GM06990 (cell line): Measurements from ENCODE around the gene TACSTD2.
"Not testable (repeated sequence)": the region's sequence is repeated elsewhere in the genome, so short reads cannot be mapped to it uniquely, and the experiment has no call there.

Experiments used
- DNase-seq: peaks from one replicate; pipeline ENCODE4 v3.0.0-alpha.2; 2011; ENCODE audit not compliant: insufficient read length; ENCODE audit errors: extremely low read depth
- H3K27me3 ChIP-seq: replicated peaks from 2 replicates; pipeline ENCODE4 v1.6.0; 2011; ENCODE audit warnings: low read length; ENCODE audit not compliant: control insufficient read depth, insufficient read depth
- H3K36me3 ChIP-seq: 2 replicates; pipeline ENCODE4 v1.5.1; 2011; ENCODE audit warnings: low read length; ENCODE audit not compliant: control insufficient read depth, insufficient read depth
- H3K4me3 ChIP-seq: replicated peaks from 2 replicates; pipeline ENCODE4 v1.5.1; 2011; ENCODE audit warnings: low read depth, mild to moderate bottlenecking, control low read depth, low read length
- TF ChIP-seq, protein P1 (sequence below): IDR thresholded peaks from 2 replicates; pipeline ENCODE4 v1.5.1; 2011; ENCODE audit warnings: low read length, control low read depth, mild to moderate bottlenecking, inconsistent platforms; ENCODE audit not compliant: insufficient read depth, poor library complexity, severe bottlenecking

The TACSTD2 gene, protein sequence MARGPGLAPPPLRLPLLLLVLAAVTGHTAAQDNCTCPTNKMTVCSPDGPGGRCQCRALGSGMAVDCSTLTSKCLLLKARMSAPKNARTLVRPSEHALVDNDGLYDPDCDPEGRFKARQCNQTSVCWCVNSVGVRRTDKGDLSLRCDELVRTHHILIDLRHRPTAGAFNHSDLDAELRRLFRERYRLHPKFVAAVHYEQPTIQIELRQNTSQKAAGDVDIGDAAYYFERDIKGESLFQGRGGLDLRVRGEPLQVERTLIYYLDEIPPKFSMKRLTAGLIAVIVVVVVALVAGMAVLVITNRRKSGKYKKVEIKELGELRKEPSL

DNA sequence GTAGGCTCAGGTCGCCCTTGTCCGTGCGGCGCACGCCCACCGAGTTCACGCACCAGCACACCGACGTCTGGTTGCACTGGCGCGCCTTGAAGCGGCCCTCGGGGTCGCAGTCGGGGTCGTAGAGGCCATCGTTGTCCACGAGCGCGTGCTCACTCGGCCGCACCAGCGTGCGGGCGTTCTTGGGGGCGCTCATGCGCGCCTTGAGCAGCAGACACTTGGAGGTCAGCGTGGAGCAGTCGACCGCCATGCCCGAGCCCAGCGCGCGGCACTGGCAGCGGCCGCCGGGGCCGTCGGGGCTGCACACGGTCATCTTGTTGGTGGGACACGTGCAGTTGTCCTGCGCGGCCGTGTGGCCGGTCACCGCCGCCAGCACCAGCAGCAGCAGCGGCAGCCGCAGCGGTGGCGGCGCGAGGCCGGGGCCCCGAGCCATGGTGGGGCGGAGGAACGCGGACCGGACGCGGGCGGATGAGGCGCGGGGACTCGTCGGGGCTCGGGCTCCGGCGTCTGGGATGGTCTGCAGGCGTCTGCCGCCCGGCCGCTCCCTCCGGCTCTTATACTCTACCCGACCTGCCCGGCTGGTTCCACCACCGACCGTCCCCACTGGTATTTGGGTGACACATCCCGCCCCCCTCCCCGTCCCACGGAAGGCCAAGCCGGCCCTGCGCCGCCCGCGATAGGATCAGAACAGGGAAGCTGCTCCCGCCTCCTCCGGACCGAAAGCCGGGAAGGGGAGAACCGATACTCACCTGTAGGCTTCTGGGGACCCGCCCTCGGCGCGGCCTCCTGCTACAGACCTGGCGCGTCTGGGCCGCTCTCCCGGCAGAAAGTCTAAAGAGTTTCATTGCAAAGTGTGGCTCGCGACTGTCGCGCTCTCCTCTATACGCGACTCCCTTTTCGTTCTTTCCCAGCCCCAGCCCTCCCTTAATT lies at the start of gene TACSTD2:
TACSTD2 (minus strand) TSS at position 526 of the 927 bp plus-strand sequence; CDS start at position 430, 96 bp downstream.
- DNase-seq: peak; percentile 50
- TF ChIP-seq, protein P1, sequence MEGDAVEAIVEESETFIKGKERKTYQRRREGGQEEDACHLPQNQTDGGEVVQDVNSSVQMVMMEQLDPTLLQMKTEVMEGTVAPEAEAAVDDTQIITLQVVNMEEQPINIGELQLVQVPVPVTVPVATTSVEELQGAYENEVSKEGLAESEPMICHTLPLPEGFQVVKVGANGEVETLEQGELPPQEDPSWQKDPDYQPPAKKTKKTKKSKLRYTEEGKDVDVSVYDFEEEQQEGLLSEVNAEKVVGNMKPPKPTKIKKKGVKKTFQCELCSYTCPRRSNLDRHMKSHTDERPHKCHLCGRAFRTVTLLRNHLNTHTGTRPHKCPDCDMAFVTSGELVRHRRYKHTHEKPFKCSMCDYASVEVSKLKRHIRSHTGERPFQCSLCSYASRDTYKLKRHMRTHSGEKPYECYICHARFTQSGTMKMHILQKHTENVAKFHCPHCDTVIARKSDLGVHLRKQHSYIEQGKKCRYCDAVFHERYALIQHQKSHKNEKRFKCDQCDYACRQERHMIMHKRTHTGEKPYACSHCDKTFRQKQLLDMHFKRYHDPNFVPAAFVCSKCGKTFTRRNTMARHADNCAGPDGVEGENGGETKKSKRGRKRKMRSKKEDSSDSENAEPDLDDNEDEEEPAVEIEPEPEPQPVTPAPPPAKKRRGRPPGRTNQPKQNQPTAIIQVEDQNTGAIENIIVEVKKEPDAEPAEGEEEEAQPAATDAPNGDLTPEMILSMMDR: no peak
- Histone ChIP-seq H3K4me3 (peak within 1 kb of the TSS; percentile 38), H3K36me3 (no peaks in the 10 kb centered on the region), H3K27me3 (no peaks in the 10 kb centered on the region)

DNA sequence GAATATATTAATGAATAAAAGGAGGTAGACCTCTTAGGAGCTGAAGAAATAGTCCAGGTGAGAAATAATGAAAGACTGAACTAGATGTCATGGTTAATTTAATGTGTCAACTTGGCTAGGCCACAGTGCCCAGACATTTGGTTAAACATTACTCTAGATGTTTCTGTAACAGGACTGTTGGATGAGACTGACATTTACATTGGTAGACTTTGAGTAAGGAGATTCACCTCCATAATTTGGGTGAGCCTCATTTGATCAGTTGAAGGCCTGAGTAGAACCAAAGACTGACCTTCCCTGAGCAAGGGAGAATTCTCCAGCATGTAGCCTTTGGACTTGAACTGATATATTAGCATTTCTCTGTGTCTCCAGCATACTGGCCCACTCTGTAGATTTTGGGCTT lies 49.2 kb upstream of the TACSTD2 start:
- TF ChIP-seq, protein P1: no peak
- Histone ChIP-seq H3K27me3 (no peaks in the 10 kb centered on the region), H3K36me3 (no peaks in the 10 kb centered on the region), H3K4me3 (no peak overlapping the region)
- DNase-seq: no peak

DNA sequence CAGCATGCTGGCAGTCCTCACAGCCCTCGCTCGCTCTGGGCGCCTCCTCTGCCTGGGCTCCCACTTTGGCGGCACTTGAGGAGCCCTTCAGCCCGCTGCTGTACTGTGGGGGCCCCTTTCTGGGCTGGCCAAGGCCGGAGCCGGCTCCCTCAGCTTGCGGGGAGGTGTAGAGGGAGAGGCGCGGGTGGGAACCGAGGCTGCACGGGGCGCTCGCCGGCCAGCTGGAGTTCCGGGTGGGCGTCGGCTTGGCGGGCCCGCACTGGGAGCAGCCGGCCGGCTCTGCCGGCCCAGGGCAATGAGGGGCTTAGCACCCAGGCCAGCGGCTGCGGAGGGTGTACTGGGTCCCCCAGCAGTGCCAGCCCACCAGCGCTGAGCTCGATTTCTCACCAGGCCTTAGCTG lies 46.2 kb upstream of the TACSTD2 start:
- DNase-seq: not testable (repeated sequence)

DNA sequence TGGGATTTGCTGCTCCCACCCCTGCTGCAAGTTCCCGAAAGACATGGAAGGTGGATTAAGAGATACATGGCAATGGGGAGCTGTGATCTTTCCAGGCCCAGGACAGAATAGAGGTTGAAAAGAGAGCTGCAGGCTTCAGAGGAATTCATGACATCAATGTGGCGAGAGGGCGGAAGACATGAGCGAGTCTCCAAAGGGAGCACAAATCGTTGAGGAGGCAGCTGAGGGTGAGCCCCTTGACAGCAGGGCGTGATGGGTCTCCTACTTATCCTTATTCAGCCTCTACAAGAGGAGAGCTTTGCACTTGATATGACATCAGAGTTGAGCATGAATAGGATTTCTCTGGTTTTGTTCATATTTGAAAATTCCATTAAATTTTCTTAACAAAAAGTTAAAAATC lies 45.5 kb upstream of the TACSTD2 start:
- TF ChIP-seq, protein P1: no peak
- no peak for DNase-seq
- Histone ChIP-seq H3K4me3 (no peak overlapping the region), H3K27me3 (no peaks in the 10 kb centered on the region), H3K36me3 (no peaks in the 10 kb centered on the region)

More for the DNA sequence above, 46.2 kb upstream of the TACSTD2 start:
- H3K36me3 ChIP-seq, H3K27me3 ChIP-seq, H3K4me3 ChIP-seq: not testable (repeated sequence)

DNA sequence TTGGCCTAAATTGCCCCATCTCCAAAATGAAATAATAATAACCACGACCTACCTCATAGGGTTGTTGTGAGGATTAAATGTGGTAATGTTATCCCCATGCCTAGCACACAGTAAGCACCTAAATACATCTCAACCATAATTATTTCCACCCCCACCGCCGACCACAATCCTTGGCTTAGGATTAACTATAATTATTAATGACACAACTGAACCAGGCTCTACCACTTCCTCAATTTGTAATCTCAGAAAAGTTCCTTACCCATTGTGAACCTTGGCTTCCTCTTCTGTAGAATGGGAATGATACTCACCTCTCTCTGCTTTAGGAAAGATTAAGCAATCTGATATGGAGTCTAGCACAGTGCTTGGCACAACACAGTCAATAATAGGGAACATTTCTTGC lies 44.3 kb upstream of the TACSTD2 start:
- Histone ChIP-seq H3K4me3 (no peak overlapping the region), H3K27me3 (no peaks in the 10 kb centered on the region), H3K36me3 (no peaks in the 10 kb centered on the region)
- DNase-seq: no peak
- TF ChIP-seq, protein P1: no peak

DNA sequence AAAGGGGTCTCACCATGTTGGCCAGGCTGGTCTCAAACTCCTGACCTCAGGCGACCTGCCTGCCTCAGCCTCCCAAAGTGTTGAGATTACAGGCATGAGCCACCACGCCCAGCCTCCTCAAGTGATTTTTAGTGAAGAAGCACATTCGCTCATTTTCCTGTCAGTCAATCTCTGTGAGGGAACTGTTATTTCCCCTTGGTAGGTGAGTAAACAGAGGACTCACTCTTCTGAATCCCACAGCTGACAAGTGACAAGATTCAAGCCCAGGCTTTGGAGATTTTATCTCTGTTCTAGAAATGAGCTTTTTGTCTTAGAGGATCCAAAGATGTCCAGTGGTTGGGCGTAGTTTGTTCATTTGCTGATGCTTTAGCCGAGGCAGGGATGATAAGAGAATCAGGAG lies 43.9 kb upstream of the TACSTD2 start:
- H3K27me3 ChIP-seq: no peaks in the 10 kb centered on the region
- DNase-seq: no peak
- TF ChIP-seq, protein P1: no peak
- H3K36me3 ChIP-seq: no peaks in the 10 kb centered on the region
- H3K4me3 ChIP-seq: no peak overlapping the region
